GM12891 (cell line): Measurements from ENCODE around the gene VSIG2.

Experiments used
- POLR2A ChIP-seq: IDR thresholded peaks from 2 replicates; pipeline ENCODE4 v1.6.1; 2011; ENCODE audit warnings: low read depth, low read length, control low read depth
- POLR2AphosphoS5 ChIP-seq: IDR thresholded peaks from 2 replicates; pipeline ENCODE4 v1.6.1; 2011; ENCODE audit warnings: low read depth, low read length, control low read depth
- TAF1 ChIP-seq: IDR thresholded peaks from 2 replicates; pipeline ENCODE4 v1.6.1; 2011; ENCODE audit warnings: low read depth, low read length, control low read depth

DNA sequence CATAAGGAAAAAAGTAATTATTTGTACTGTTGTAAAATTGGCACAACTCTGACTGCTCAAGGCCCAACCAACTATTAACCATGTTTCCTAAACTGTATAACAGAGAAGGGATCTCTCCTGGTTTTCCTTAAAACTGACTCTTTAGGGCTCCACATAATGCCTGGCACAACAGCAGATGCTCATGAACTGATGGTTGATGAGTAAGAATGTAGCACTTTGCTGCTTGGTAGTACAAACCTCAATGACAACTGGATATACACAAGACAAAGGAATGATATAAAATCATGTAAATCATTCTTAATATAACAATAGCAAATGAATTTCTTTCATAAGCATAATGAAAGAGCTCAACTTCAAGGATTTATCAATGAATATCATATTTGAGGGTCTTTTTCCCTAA, 36.5 kb upstream of the VSIG2 start:
- TF ChIP-seq POLR2A (no peak), POLR2AphosphoS5 (no peak), TAF1 (no peak)
